ENCODE results near the gene MCU.

Gene MCU

DNA sequence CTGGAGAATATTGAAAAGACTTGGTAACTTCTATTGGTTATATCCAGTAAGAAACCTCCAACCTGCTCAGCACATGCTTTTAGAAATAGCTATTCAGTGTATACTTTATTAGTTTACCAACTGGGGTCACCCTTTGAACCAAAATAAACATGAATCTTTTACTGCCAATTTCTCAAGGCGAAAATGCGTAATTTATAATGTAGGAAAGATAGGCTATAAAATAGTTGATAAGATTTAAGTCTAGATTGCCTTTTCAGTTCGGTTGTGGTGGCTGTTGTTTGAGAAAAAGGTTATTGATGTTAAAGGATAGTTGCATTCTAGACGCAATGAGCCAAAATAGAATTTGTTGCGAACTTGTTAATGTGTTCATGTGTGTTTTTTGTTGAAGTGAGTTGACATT, 119.0 kb downstream of the MCU start:
- intact Hi-C loops (cut with DNase I; ENCODE audit: low total_unique reads) = no loop called here

DNA sequence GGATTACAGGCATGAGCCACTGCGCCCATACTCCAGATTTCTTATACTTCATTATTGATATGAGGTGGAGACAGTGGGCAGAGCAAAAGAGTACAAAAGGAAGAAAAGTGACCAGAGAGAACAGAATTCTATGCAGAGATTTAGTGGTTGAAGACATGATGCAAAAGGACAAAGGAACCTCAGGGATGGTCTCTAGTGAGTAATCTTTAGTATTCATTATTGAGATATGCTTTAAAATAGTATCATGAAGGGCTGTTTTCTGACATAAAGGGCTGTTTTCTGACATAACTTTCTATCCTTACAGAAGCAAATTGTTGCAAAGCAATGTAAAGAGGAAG, 120.4 kb downstream of the MCU start:
- DNase-seq = no peak
- H3K27me3 ChIP-seq = no peaks in the 10 kb centered on the region
- H3K4me3 ChIP-seq = no peak overlapping the region
- H3K27ac ChIP-seq = no peak overlapping the region
- intact Hi-C loops (cut with DNase I; ENCODE audit: low total_unique reads) = no loop called here
- TF ChIP-seq, protein P1, sequence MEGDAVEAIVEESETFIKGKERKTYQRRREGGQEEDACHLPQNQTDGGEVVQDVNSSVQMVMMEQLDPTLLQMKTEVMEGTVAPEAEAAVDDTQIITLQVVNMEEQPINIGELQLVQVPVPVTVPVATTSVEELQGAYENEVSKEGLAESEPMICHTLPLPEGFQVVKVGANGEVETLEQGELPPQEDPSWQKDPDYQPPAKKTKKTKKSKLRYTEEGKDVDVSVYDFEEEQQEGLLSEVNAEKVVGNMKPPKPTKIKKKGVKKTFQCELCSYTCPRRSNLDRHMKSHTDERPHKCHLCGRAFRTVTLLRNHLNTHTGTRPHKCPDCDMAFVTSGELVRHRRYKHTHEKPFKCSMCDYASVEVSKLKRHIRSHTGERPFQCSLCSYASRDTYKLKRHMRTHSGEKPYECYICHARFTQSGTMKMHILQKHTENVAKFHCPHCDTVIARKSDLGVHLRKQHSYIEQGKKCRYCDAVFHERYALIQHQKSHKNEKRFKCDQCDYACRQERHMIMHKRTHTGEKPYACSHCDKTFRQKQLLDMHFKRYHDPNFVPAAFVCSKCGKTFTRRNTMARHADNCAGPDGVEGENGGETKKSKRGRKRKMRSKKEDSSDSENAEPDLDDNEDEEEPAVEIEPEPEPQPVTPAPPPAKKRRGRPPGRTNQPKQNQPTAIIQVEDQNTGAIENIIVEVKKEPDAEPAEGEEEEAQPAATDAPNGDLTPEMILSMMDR (IDR thresholded peaks at IDR 0.05) = no peak
- no peaks in the 10 kb centered on the region for H3K36me3 ChIP-seq
- no peaks in the 10 kb centered on the region for H3K9me3 ChIP-seq
- H3K4me1 ChIP-seq = peaks cover 0 to 29% (median 14%) of the 10 kb centered on the region in 4 donors

More for the DNA sequence above, 119.0 kb downstream of the MCU start:
- Histone ChIP-seq H3K36me3 (no peaks in the 10 kb centered on the region), H3K27me3 (no peaks in the 10 kb centered on the region), H3K27ac (no peak overlapping the region), H3K9me3 (no peaks in the 10 kb centered on the region), H3K4me1 (peaks cover 0 to 29% (median 14%) of the 10 kb centered on the region in 4 donors), H3K4me3 (no peak overlapping the region)
- TF ChIP-seq, protein P1 (IDR thresholded peaks at IDR 0.05) = no peak
- DNase-seq = no peak

DNA sequence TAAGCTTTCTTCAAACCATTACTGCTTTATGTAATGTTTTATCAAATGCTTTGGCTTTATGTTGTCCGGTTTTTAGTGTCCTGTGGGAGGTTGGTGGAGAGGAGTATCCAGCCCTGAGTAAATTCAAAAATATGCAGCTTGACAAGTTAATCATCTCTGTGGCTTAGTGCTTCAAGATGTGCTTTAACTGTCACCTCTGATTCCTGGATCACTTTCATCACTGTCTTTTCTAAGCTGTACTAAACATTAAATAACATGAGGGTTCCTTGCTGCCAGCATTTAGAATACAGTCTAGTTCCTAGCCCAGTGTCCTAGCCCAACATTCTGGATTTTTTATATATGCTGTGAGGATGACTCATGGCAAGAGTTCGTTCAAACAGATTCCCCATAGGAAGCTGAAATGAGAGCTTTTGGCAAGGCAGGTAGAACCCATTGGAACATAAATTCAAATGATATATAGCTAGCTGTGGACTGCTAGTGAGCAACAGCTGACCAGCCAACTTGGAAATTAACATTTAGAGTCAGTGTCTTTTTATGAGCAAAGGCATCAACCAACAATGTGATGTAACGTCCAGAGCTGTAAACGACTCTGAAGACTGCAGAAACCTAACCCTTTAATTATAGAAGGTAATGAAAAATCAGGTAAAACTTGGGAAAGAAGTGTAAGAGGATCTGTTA, 120.9 kb downstream of the MCU start:
- Histone ChIP-seq H3K27ac (no peak overlapping the region), H3K27me3 (no peaks in the 10 kb centered on the region), H3K4me3 (no peak overlapping the region), H3K9me3 (no peaks in the 10 kb centered on the region), H3K4me1 (peaks cover 0 to 29% (median 14%) of the 10 kb centered on the region in 4 donors), H3K36me3 (no peaks in the 10 kb centered on the region)
- intact Hi-C loops (cut with DNase I; ENCODE audit: low total_unique reads) = no loop called here
- no peak for DNase-seq
- TF ChIP-seq, protein P1 (IDR thresholded peaks at IDR 0.05) = no peak

DNA sequence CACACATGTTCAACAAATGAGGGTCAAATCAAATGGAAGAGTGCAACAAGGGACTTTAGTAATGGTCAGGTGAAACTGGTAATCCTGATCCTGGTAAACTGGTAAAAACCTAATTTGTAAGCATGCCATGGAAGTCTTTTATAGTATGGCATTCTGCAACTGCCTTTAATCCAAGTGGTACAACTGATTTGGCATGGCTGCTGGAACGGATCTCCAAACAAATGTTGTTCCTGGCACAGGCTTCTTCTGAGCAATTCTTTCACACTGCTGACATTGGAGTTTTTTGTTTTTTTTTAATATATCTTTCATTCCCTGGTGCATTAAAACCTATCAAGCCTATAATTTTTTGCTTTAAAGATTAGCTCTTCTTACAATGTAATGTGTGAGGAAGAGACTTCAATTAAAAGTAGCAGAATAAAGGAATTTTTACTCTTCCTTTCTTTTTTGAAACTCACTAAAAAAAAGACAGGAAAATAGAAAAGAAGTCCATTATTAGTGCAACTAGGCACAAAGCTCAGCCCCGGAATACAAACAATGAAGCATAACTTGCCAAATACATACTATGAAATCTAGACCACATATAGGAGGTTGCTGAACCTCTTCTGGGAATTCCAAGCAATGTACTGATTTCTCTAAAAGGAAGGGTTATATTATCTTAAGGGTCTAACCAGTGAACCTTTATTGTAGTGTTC, 122.3 kb downstream of the MCU start:
- Histone ChIP-seq H3K4me1 (peaks cover 0 to 29% (median 14%) of the 10 kb centered on the region in 4 donors), H3K27ac (peak overlapping the region in 1 of 2 donors; percentile 5), H3K27me3 (no peaks in the 10 kb centered on the region), H3K9me3 (no peaks in the 10 kb centered on the region), H3K36me3 (no peaks in the 10 kb centered on the region), H3K4me3 (no peak overlapping the region)
- intact Hi-C loops (cut with DNase I; ENCODE audit: low total_unique reads) = no loop called here
- TF ChIP-seq, protein P1 (IDR thresholded peaks at IDR 0.05) = no peak
- DNase-seq = peak in 1 of 2 donors; percentile 22

DNA sequence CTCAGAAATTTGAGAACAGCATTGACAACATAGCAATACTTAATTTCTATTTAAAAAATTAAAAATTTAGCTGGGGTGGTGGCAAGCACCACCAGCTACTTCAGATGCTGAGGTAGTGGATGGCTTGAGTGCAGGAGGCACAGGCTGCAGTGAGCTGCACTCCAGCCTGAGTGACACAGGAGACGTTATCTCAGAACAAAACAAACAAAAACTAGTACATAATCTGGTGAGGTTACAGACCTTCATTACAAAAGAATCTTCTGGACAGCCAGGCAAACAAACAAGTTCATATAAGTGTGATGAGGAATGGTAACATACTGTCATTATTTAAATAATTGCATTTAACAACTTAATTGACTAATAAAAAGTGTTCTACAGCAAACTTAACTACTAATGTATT, 124.6 kb downstream of the MCU start:
- Histone ChIP-seq H3K9me3 (no peaks in the 10 kb centered on the region), H3K4me1 (peaks cover 0 to 29% (median 14%) of the 10 kb centered on the region in 4 donors), H3K4me3 (no peak overlapping the region), H3K27ac (no peak overlapping the region), H3K27me3 (no peaks in the 10 kb centered on the region), H3K36me3 (no peaks in the 10 kb centered on the region)
- TF ChIP-seq, protein P1 (IDR thresholded peaks at IDR 0.05) = no peak
- DNase-seq = no peak
- intact Hi-C loops (cut with DNase I; ENCODE audit: low total_unique reads) = no loop called here
